GM18520 (cell line): ENCODE data around the gene MIB1.

Experiments
- ATAC-seq: cut with Tn5 transposase; IDR thresholded peaks from one replicate; pipeline ENCODE4 v1.9.1; 2021; ENCODE audit not compliant: unreplicated experiment

Gene MIB1

GRCh38 chr18:21809725-21810124, 69.1 kb downstream of the MIB1 start:
- ATAC-seq, result no peak

GRCh38 chr18:21815101-21815500, 74.5 kb downstream of the MIB1 start:
- ATAC-seq, result no peak

DNA sequence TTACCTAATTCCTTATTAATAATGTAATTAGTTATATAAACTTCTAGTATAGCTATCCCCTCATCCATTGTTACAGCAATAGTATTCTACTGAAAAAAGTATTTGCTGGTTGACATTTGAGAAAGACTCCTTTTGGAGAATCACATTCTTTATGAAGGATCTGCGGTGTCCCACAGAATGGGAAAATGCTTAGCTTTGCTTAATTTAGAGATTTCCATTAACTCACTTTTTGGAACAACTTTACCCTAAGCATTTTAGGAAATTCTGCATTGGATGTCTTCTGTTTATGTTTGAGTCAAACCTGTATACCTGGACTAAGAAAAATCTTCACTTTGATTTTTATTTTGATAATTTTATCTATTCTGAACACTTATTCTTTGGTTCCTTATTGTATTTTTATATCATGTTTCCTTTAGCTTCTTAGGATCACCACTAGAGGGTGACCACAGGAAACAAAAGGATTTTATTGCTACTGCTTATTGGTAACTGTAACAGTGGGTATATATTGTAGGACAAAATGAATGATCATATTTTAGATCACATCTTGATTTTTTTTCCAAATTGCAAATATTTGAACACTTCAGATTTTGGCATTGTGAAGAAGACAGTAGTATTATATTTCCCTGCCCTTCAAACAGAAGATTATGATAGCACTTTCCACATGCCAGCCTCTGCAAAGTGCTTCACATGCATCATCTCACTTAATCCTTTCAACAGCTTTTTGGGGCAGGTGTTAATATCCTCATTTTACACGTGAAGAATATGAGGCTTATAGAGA, 79.6 kb downstream of the MIB1 start:
- no peak for ATAC-seq

DNA sequence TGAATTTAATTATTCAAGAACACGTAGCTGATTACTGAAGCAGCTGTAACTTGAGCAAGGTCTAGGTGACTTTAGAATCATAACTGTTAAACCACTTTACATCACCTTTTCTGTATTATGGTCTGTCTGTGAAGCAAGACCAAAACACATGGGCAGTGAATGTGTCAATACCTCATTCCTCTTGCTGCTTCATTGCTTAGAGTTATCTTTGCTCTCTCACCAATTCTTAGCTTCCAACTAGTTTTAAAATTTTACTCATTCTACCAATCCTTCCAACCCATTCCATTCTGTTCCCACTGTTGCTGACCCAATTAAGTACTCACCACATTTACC, 80.2 kb downstream of the MIB1 start:
- ATAC-seq, result no peak

- ATAC-seq, result no peak
Observed at GRCh38 chr18:21823848-21824247, 83.3 kb downstream of the MIB1 start.

DNA sequence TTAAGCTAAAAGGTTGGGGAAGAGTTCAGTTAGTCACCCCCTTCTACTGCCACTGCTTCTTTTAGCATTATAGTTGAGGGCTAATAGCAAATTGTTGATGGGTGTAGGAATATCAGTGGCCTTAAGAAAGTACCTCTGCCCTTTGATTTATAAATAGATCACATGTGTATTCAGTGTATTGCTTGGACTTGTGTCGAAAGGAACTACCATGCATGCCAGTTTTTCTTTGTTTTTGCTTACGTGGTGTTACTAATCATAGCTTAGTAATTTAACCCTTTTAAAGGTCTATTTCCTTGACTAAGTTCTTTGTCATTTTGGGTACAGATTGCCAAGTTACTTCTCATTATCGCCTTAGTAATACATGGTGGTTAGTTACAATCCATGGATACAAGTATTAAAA, 85.6 kb downstream of the MIB1 start:
- ATAC-seq, result no peak

GRCh38 chr18:21826641-21827302, 86.2 kb downstream of the MIB1 start:
- ATAC-seq, result no peak

DNA sequence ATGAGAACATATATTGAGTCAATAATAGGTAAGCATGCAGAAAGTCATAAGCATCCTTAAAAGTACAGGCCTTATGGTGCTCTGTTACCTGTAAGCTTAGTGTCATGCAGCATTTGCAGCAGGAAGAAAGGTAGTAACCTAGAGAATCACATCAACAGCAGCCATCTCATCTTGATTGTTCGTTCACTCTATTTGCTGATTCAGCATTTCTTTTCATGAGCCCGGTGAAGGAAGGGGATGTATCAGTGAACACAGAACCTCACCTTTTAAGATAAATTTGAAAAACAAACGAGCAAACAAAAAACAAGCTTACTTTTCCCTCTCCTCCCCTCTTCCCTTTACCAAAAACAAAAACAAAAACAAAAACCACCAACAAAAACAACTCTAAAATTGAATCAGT, 89.9 kb downstream of the MIB1 start:
- no peak for ATAC-seq

DNA sequence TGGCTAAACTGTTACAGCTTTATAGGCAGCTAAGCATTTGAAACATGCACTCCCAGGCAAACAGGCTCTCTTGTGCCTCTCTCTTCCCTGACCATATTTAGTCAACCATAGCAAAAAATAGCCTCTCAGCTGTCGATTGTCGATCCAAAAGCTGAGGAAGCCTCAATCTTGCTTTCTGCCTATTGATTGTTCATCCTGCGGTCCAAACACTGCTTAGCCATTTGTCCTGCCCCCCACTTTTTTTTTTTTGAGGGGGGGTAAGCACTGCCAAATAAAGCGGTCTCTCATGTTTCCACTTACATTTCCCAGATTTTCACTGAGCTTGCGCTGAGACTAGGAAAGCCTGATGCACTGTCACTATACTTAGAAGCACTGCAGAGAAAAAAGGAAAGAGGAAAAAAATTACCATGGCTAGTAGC, 90.8 kb downstream of the MIB1 start:
- no peak for ATAC-seq

GRCh38 chr18:21833604-21834298, 93.2 kb downstream of the MIB1 start:
- no peak for ATAC-seq

DNA sequence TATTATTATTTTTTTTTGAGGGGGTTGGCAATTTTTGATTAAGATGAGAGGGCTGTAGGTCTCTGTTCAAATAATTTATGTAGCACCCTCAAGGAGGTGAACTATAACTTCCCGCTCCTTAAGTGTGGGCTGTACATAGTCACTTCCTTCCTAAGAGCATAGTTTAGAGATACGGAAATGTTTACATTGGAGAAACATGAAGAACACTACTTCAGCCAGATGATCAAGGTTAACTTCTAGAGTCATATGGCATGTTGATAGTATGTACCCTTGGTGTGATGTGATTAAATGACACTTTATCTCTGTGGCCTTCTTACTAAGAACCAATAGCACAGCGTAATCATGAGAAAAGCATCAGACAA, 93.7 kb downstream of the MIB1 start:
- no peak for ATAC-seq

- no peak for ATAC-seq
Observed at GRCh38 chr18:21841570-21841969, 101.0 kb downstream of the MIB1 start.

- no peak for ATAC-seq
Observed at GRCh38 chr18:21843341-21843740, 102.7 kb downstream of the MIB1 start.

DNA sequence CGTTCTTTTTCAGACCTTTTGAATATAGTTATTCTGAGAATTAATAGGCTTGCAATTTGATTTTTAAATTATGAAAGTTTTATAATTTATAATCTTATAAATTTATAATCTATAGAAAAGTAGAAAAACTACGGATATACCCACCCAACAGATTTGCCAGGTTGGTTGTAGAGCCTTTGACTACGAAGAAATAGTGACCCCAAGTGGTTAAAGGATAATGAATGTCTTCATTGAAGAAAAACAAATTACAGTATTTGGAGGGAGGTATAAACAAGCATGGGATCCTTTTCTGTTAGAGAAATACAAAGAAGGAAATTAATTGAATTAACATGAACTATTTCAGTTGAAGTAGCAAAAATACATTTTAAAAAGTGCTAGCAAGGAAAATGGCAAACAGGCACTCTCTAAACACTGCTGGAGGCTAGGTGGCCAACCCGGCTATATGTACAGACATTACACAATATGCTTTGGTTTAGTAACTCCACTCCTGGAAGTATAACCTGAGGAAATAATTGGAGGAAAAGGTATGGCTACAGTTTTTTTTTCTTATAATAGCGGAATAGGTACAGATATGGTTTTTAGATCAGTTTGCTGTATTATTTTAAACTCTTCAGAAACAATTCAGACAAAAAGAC, 110.9 kb downstream of the MIB1 start:
- no peak for ATAC-seq

DNA sequence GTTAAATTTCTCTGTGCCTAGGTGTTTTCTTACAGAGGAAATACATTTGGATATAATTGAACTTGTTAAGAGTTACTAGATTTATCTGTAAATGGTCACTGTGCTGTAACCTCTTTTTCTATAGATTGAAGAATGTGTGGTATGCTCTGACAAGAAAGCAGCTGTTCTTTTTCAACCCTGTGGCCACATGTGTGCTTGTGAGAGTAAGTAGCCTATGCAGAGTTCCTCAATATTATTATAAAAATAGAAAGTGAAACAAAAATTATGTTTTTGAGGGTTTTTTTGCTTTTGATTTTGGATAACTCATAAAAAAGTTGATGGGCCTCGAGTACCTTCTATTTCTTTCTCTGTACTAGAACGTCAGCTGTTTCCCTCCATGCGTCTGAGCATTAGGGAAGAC, 112.4 kb downstream of the MIB1 start:
- peak; percentile 78 for ATAC-seq

- no peak for ATAC-seq
Observed at GRCh38 chr18:21853775-21854552, 113.4 kb downstream of the MIB1 start.

- no peak for ATAC-seq
Observed at GRCh38 chr18:21855432-21855831, 114.8 kb downstream of the MIB1 start.

GRCh38 chr18:21857871-21858270, 117.3 kb downstream of the MIB1 start:
- ATAC-seq, result peak; percentile 39

- no peak for ATAC-seq
Observed at GRCh38 chr18:21858544-21858943, 118.0 kb downstream of the MIB1 start.

GRCh38 chr18:21864386-21864785, 123.8 kb downstream of the MIB1 start:
- no peak for ATAC-seq

GRCh38 chr18:21865043-21865442, 124.5 kb downstream of the MIB1 start:
- no peak for ATAC-seq
